ENCODE results near the gene LCN1.

The LCN1 gene

GRCh38 chr9:135568026-135568425 is 46.8 kb downstream of the LCN1 start:
- no peak for DNase-seq (ENCODE audit: low spot score)

DNA sequence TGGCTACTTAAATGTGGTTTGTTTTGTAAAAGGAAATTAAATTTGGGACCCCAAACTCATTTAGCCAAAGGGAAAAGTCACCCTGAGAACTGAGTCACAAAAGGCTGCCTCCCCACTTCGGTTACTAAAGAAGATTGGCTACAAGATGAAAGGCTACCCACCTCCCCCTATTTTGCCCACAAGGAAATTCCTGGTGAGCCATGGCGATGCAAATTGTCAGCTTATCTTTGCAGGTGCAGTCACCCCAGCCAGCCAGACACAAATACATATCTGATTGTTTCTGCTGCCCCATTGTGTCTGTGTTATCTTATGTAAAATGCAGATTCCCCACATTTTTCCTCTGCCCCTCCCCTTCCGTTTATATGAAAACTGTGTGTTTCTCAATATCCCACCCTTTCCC is 49.2 kb downstream of the LCN1 start:
- no peak for DNase-seq (ENCODE audit: low spot score)

DNA sequence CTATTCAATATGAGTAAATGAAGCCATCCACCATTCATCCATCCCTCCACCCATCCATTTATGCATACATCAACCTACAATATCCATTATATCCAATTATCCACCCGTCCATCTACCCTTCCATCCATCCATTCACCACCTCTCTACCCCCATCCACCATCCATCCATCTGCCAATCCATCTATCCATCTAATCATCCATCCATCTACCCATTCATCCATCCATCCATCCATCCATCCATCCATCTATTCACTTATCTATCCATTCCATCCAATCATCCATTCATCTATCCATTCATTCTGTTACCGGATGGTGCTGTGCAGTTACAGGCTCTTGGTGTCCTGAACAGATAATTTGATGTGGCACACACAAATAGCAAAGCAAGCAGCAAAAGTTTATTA is 51.0 kb downstream of the LCN1 start:
- no peak for DNase-seq (ENCODE audit: low spot score)

- DNase-seq (ENCODE audit: low spot score) = no peak
Observed at GRCh38 chr9:135573124-135573523, 51.9 kb downstream of the LCN1 start.

DNA sequence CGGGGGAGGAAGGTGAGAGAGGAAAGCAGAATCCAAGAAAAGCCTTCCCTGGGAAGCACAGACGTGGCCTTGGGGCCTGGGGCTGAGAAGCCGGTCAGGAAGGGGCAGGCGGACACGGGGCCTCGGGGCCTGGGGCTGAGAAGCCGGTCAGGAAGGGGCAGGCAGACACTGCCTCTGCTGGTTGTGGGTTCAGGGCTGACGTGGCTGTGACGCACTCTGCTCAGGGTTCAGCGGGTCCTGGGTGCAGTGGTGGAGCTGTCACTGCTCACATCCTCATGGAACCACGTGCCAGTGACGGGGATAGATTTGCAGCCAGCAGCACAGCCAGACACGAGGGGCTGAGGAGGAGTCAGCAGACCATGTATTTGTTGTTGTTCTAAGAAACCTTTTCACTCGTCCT is 53.1 kb downstream of the LCN1 start:
- no peak for DNase-seq (ENCODE audit: low spot score)

- no peak for DNase-seq (ENCODE audit: low spot score)
Observed at GRCh38 chr9:135574943-135575342, 53.7 kb downstream of the LCN1 start.

All from AG08396 (cell line).